GM10266 (cell line): ENCODE results near the gene THAP12.

ENCODE experiments used
- DNase-seq: peaks from one replicate; pipeline ENCODE4 v3.0.0; 2012; ENCODE audit errors: extremely low spot score
- TF ChIP-seq, protein P1 (sequence below): IDR thresholded peaks from 2 replicates; pipeline ENCODE4 v1.5.1; 2012; ENCODE audit warnings: mild to moderate bottlenecking, low read depth; ENCODE audit not compliant: control insufficient read depth, insufficient read depth; ENCODE audit errors: missing control alignments

Gene THAP12

DNA sequence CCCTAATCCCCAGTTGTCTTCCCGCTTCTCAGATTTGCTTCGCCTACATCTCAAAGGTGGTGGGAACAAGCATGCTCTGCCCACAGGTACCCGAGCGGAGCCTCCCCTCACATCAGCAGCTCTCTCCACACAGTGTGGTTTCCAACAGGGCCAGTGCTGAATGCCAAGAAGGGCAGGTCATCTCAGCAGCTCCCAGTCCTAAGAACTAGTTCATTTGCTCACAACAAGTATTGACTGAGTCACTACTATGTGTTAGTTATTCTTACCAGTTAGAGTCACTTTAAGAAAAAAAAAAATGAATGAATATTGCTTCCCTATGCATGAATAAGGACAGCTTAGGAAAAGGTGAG is 66.2 kb downstream of the THAP12 start:
- DNase-seq, result no peak
- TF ChIP-seq, protein P1, sequence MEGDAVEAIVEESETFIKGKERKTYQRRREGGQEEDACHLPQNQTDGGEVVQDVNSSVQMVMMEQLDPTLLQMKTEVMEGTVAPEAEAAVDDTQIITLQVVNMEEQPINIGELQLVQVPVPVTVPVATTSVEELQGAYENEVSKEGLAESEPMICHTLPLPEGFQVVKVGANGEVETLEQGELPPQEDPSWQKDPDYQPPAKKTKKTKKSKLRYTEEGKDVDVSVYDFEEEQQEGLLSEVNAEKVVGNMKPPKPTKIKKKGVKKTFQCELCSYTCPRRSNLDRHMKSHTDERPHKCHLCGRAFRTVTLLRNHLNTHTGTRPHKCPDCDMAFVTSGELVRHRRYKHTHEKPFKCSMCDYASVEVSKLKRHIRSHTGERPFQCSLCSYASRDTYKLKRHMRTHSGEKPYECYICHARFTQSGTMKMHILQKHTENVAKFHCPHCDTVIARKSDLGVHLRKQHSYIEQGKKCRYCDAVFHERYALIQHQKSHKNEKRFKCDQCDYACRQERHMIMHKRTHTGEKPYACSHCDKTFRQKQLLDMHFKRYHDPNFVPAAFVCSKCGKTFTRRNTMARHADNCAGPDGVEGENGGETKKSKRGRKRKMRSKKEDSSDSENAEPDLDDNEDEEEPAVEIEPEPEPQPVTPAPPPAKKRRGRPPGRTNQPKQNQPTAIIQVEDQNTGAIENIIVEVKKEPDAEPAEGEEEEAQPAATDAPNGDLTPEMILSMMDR, result no peak

DNA sequence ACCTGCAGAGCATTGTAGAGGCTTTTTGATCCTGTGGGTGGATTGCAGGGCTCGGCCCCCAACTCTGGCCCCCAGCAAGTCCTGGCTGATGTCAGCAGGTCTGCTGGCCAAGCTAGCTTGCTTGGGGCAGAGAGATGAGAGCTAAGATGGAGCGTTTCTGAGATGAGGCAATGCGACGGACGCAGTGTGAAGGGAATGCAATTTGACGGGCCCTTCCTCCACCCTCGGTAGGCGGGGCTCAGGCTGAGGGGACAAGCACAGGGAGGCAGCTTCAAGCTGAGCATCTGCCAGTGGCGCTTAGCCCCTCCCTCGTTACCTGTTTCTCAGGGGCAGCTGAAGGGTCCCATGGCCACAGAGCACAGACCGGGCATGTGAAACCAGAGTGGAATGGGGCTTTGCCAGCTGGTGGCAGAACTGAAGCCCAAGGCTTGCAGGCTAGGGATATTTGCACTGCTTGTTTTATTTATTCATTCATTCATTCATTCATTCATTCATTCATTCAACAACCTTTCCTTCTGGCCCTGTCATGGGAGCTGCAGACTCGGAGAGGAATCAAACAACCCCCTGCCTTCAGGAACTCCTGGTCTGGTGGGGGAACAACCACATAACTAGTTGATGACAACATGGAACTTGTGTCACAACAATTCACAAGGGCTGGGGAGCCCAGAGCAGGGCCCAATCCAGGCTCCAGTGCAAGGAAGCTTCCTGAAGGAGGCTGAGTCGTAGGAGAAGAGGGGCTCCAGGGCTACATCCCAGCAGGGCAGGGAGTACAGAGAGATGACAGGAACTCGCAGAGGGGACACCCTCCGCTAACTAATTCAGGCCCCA is 66.8 kb downstream of the THAP12 start:
- TF ChIP-seq, protein P1, result no peak

DNA sequence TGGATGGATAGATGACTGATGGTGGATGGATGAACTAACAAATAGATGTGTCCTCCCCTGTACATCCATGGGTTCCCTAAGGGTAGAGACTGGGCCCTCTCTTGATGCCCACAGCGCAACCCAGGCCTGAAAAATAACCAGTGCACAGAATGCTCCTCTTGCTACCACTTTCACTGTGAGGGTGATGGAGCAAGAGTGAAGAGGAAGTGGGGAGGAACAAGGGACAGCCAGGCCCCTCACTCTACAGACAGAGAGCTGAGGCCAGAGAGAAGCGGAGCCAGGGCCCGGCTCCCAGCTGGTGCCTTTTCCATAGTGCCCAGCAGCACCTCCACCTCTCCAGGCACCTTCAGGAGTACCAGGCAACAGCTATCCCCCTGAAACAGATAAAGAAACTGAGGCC is 67.7 kb downstream of the THAP12 start:
- TF ChIP-seq, protein P1, result no peak
- no peak for DNase-seq

More for the DNA sequence above, 66.8 kb downstream of the THAP12 start:
- no peak for DNase-seq

DNA sequence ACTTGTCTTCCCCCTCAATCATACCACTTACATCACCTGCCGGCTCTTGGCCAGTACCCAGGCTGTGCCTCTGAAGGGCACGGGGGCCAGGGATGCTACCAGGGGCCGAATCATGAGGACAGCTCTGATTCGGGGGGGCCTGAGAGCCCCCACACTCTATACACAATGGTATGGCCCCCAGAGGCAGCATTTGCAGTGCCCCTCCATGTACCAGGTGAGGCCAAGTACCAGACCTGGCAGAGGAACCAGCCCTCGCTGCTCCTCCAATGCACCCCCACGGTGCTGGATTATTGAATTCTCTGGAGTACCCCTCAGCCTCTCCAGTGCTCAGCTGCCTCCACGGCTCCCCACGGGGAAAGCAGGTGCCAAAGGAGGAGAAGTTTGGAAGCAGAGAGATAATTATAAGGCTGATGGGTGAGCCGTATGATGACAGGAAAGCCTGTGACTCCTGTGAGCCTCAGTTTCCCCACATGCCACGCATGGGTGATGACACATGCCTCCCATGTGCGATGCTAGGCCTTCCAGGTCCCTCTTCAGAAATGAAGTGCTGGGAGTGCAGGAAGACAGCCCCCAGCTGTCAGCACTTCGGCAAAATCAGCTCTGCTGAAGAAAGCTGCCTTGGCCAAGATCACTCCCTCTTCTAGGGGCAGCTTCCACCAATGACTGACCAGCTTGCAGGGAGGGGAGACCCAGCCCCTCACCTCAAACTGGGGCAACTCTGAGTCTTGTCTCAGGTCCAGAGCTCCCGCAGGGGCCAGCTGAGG is 69.9 kb downstream of the THAP12 start:
- DNase-seq, result no peak
- TF ChIP-seq, protein P1, result no peak

DNA sequence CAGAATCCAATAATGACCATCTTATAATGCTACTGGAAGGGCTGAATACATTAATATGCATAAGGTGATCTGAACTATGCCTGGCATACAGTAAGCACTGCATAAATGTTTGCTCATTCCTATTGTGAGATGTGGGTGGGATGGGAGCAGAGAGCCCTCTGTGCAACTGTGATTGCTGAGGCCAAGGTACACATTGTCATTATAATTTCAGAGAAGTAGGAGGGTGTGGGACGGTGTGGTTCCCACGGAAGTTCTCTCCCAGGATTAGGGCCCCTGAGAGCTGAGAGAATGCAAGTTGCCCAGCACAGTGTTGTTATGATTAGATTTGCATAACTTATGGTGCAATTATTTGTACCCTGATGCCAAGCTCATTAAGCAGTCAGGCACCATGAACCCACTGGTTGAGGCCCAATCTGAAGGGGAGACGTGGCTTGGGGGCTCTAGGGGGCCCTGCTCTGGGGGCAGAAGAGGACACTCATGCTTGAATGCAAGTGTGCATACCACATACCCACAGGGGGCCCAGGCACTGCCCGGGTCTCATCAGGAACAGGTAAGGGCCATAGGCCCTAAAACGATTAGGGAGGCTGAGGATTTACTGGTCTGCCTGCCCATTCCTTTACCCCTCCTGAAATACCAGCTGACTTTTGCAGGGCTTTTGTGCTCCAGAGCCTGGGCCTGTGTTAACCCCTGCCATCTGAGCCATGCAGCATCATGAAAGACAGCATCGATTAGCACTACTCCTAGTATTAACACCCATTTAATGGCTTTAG is 72.8 kb downstream of the THAP12 start:
- TF ChIP-seq, protein P1, result no peak
- DNase-seq, result no peak

DNA sequence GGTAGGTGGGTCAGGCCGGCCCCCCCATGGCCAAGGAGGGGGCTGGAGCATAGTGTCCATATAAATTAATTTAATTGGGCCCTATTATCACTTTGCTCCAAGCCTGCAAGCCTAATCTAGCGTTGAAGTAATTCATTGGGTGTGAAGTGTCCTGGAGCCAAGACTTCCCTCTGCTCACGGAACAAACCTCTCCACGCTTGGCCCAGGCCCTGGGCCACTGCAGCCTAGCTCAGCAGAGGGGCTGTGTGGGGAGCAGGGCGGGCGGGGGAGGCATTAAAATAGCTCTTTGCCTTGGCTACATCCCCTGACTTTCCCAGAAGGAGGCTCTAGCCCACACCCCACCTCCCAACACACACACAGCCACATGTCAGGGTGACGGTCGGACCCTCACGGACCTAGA is 73.5 kb downstream of the THAP12 start:
- DNase-seq, result no peak
- TF ChIP-seq, protein P1, result no peak
